SK-N-SH treated with all-trans-retinoic acid at 6 μM for 48 hours (cell line): ENCODE measurements around the gene D2HGDH.

Experiments used
- BACH2 ChIP-seq: fragments of 250-450 bp; sonication (Bioruptor Pico); IDR thresholded peaks from 2 replicates; pipeline ENCODE4 v1.9.0; 2021; ENCODE audit warnings: mild to moderate bottlenecking, borderline replicate concordance
- GLIS3 ChIP-seq: fragments of 250-450 bp; sonication (Bioruptor Pico); IDR thresholded peaks from 2 replicates; pipeline ENCODE4 v1.5.0; 2020; ENCODE audit warnings: mild to moderate bottlenecking, moderate library complexity
- RARB ChIP-seq: fragments of 250-450 bp; sonication (Bioruptor Pico); IDR thresholded peaks from 2 replicates; pipeline ENCODE4 v1.8.0; 2021; ENCODE audit warnings: mild to moderate bottlenecking, moderate library complexity
- SNAI2 ChIP-seq: fragments of 250-450 bp; sonication (Bioruptor Pico); IDR thresholded peaks from 2 replicates; pipeline ENCODE4 v1.5.0; 2020; ENCODE audit warnings: mild to moderate bottlenecking, moderate library complexity
- TOX ChIP-seq: fragments of 250-450 bp; sonication (Bioruptor Pico); IDR thresholded peaks from 2 replicates; pipeline ENCODE4 v1.8.0; 2021; ENCODE audit warnings: mild to moderate bottlenecking, moderate library complexity, borderline replicate concordance
- ZFP3 ChIP-seq: fragments of 250-450 bp; sonication (Bioruptor Pico); IDR thresholded peaks from 2 replicates; pipeline ENCODE4 v1.5.0; 2020; ENCODE audit warnings: mild to moderate bottlenecking, moderate library complexity
- ZNF565 ChIP-seq: fragments of 450-650 bp; formaldehyde crosslinking; conservative IDR thresholded peaks from 2 replicates; pipeline ENCODE4 v1.5.0; 2020; ENCODE audit warnings: low read depth, mild to moderate bottlenecking, moderate library complexity
- ZNF70 ChIP-seq: fragments of 450-650 bp; formaldehyde crosslinking; IDR thresholded peaks from 2 replicates; pipeline ENCODE4 v1.5.0; 2020; ENCODE audit warnings: mild to moderate bottlenecking, moderate library complexity
- ZNF8 ChIP-seq: fragments of 450-650 bp; formaldehyde crosslinking; IDR thresholded peaks from 2 replicates; pipeline ENCODE4 v1.5.0; 2020; ENCODE audit warnings: mild to moderate bottlenecking, moderate library complexity
- TF ChIP-seq, protein P1 (sequence below): fragments of 250-450 bp; sonication (Bioruptor Pico); IDR thresholded peaks from 2 replicates; pipeline ENCODE4 v1.8.0; 2020; ENCODE audit warnings: mild to moderate bottlenecking, moderate library complexity, borderline replicate concordance
- TF ChIP-seq, protein P2 (sequence below): fragments of 250-450 bp; sonication (Bioruptor Pico); IDR thresholded peaks from 2 replicates; pipeline ENCODE4 v1.5.1; 2020; ENCODE audit warnings: low read depth, mild to moderate bottlenecking, moderate library complexity
- TF ChIP-seq, protein P3 (sequence below): fragments of 250-450 bp; sonication (Bioruptor Pico); IDR thresholded peaks from 2 replicates; pipeline ENCODE4 v1.8.0; 2021; ENCODE audit warnings: low read depth, mild to moderate bottlenecking, moderate library complexity, borderline replicate concordance
- TF ChIP-seq, protein P4 (sequence below): fragments of 250-450 bp; sonication (Bioruptor Pico); IDR thresholded peaks from 2 replicates; pipeline ENCODE4 v1.5.0; 2020; ENCODE audit warnings: mild to moderate bottlenecking, moderate library complexity

DNA sequence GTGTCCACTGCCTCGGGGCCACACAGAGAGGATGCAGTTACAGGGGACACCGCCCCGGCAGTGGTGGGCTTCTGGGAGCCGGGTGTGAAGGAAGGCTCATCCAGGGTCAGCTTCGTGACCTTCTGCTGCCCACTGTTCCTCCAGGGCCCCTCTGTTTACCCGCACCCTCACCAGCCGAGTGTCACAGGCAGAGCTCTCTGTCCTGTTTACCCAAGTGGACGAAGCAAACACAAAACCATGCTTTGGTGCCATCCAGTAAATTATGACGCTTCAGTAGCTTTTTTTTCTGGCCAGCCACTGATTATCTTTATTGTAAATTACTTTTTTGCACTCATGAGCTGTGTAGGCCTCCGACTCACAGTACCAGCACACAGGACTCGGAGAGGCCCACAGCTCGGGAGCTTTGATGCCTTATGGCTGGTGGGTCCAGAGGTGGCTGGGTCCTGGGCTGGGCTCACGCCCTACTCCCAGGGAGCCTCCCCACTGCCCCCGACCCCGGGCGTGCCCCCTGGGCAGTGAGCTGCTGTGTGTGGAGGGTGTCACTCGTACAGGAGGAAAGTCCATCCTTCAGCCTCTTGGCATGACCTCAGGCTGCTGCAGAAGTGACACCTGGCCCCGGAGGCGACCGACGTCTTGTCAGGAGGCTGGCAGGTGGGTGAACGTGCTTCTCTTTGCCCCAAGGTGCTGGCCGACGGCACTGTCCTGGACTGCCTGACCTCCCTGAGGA is 9.8 kb downstream of the D2HGDH start:
- no peak for TF ChIP-seq RARB (CRISPR knock-in tag)
- TF ChIP-seq ZNF8 (CRISPR knock-in tag): no peak
- no peak for TF ChIP-seq ZNF565 (CRISPR knock-in tag)
- TF ChIP-seq, protein P1, sequence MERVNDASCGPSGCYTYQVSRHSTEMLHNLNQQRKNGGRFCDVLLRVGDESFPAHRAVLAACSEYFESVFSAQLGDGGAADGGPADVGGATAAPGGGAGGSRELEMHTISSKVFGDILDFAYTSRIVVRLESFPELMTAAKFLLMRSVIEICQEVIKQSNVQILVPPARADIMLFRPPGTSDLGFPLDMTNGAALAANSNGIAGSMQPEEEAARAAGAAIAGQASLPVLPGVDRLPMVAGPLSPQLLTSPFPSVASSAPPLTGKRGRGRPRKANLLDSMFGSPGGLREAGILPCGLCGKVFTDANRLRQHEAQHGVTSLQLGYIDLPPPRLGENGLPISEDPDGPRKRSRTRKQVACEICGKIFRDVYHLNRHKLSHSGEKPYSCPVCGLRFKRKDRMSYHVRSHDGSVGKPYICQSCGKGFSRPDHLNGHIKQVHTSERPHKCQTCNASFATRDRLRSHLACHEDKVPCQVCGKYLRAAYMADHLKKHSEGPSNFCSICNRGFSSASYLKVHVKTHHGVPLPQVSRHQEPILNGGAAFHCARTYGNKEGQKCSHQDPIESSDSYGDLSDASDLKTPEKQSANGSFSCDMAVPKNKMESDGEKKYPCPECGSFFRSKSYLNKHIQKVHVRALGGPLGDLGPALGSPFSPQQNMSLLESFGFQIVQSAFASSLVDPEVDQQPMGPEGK (CRISPR knock-in tag): no peak
- TF ChIP-seq, protein P2, sequence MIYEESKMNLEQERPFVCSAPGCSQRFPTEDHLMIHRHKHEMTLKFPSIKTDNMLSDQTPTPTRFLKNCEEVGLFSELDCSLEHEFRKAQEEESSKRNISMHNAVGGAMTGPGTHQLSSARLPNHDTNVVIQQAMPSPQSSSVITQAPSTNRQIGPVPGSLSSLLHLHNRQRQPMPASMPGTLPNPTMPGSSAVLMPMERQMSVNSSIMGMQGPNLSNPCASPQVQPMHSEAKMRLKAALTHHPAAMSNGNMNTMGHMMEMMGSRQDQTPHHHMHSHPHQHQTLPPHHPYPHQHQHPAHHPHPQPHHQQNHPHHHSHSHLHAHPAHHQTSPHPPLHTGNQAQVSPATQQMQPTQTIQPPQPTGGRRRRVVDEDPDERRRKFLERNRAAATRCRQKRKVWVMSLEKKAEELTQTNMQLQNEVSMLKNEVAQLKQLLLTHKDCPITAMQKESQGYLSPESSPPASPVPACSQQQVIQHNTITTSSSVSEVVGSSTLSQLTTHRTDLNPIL: no peak
- TF ChIP-seq ZFP3 (CRISPR knock-in tag): no peak
- TF ChIP-seq, protein P3, sequence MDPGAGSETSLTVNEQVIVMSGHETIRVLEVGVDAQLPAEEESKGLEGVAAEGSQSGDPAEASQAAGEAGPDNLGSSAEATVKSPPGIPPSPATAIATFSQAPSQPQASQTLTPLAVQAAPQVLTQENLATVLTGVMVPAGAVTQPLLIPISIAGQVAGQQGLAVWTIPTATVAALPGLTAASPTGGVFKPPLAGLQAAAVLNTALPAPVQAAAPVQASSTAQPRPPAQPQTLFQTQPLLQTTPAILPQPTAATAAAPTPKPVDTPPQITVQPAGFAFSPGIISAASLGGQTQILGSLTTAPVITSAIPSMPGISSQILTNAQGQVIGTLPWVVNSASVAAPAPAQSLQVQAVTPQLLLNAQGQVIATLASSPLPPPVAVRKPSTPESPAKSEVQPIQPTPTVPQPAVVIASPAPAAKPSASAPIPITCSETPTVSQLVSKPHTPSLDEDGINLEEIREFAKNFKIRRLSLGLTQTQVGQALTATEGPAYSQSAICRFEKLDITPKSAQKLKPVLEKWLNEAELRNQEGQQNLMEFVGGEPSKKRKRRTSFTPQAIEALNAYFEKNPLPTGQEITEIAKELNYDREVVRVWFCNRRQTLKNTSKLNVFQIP: no peak
- TF ChIP-seq, protein P4, sequence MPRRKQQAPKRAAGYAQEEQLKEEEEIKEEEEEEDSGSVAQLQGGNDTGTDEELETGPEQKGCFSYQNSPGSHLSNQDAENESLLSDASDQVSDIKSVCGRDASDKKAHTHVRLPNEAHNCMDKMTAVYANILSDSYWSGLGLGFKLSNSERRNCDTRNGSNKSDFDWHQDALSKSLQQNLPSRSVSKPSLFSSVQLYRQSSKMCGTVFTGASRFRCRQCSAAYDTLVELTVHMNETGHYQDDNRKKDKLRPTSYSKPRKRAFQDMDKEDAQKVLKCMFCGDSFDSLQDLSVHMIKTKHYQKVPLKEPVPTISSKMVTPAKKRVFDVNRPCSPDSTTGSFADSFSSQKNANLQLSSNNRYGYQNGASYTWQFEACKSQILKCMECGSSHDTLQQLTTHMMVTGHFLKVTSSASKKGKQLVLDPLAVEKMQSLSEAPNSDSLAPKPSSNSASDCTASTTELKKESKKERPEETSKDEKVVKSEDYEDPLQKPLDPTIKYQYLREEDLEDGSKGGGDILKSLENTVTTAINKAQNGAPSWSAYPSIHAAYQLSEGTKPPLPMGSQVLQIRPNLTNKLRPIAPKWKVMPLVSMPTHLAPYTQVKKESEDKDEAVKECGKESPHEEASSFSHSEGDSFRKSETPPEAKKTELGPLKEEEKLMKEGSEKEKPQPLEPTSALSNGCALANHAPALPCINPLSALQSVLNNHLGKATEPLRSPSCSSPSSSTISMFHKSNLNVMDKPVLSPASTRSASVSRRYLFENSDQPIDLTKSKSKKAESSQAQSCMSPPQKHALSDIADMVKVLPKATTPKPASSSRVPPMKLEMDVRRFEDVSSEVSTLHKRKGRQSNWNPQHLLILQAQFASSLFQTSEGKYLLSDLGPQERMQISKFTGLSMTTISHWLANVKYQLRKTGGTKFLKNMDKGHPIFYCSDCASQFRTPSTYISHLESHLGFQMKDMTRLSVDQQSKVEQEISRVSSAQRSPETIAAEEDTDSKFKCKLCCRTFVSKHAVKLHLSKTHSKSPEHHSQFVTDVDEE: no peak
- no peak for TF ChIP-seq BACH2 (CRISPR knock-in tag)
- no peak for TF ChIP-seq GLIS3
- TF ChIP-seq SNAI2 (CRISPR knock-in tag): no peak
- TF ChIP-seq TOX: no peak
- TF ChIP-seq ZNF70: no peak
